22Rv1 (cell line): ENCODE data around the gene GRAMD2B.

Source experiments
- ZFX ChIP-seq: fragments of 450-650 bp; IDR thresholded peaks from 2 replicates; pipeline ENCODE4 v1.6.1; 2017; ENCODE audit warnings: antibody characterized with exemption, borderline replicate concordance
- TF ChIP-seq, protein P1 (sequence below): fragments of 450-650 bp; IDR thresholded peaks from 2 replicates; pipeline ENCODE4 v1.5.1; 2017; ENCODE audit warnings: mild to moderate bottlenecking

DNA sequence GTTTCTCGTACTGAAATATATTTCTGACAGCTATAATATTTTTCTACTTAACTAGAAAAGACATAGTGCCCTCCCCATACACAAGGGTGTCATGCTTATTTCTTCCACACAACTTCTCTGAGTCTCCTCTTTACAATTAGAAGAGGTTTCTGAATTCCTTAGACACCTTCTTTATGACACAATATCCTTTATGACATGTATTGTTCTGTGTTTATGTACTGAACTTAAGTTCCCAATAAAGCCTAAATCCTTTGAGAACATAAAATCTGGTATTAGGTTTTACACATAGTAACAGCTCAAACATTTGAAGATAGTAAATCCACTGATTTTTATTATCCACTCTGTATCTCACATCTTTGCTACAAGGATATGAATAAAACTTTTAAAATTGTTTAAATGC is 32.5 kb downstream of the GRAMD2B start:
- TF ChIP-seq, protein P1, sequence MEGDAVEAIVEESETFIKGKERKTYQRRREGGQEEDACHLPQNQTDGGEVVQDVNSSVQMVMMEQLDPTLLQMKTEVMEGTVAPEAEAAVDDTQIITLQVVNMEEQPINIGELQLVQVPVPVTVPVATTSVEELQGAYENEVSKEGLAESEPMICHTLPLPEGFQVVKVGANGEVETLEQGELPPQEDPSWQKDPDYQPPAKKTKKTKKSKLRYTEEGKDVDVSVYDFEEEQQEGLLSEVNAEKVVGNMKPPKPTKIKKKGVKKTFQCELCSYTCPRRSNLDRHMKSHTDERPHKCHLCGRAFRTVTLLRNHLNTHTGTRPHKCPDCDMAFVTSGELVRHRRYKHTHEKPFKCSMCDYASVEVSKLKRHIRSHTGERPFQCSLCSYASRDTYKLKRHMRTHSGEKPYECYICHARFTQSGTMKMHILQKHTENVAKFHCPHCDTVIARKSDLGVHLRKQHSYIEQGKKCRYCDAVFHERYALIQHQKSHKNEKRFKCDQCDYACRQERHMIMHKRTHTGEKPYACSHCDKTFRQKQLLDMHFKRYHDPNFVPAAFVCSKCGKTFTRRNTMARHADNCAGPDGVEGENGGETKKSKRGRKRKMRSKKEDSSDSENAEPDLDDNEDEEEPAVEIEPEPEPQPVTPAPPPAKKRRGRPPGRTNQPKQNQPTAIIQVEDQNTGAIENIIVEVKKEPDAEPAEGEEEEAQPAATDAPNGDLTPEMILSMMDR: no peak
- no peak for TF ChIP-seq ZFX
